K562 (cell line): ENCODE data around the gene KAZN. TPM values are rescaled to one million over a fixed set of nuclear protein-coding genes. Genes with fewer than 3 reads are reported as not detected.

Experiments
- ATAC-seq: fragments of 200-7000 bp; cut with Tn5 transposase; 3 replicates; pipeline ENCODE4 v1.9.1; 2020; ENCODE audit warnings: moderate library complexity
- BruUV-seq: library from RNA; stranded (reverse); fragments of 400-500 nt; replicated peaks from 2 replicates; lab custom pipeline; 2021; lab: Mats Ljungman, UMichigan
- CTCF ChIA-PET: fragments of 300-600 bp; formaldehyde crosslinking; extraction: SDS; loops from one replicate; lab custom pipeline; 2021; ENCODE audit warnings: low intra/inter-chr PET ratio; lab: Yijun Ruan, JAX
- POLR2A ChIA-PET: fragments of 300-600, 350-650 bp; sonication (Branson Sonifier 250); formaldehyde crosslinking; extraction: SDS; loops from one replicate; lab custom pipeline; 2021; ENCODE audit warnings: antibody characterized with exemption, inconsistent platforms; lab: Yijun Ruan, JAX
- DNase-seq, 4 experiments: peaks; one replicate each; pipeline versions ENCODE4 v3.0.0 to v3.0.0-alpha.2; 2011 to 2018; ENCODE audit warnings: low spot score in 3 of 4, mixed read lengths in 3 of 4; ENCODE audit errors: extremely low read depth in 1 of 4
- FAIRE-seq: peaks from 2 replicates; lab custom pipeline; 2011; peaks lifted over from hg19 to GRCh38; lab: Jason Lieb, UNC
- H2AFZ ChIP-seq: 2 replicates; pipeline ENCODE4 v1.6.0; 2011; ENCODE audit warnings: low read depth, low read length, control low read depth, inconsistent platforms
- H3K27ac ChIP-seq: fragments of 200-600 bp; 3 replicates; pipeline ENCODE4 v1.8.0; 2011; ENCODE audit warnings: low read depth, mild to moderate bottlenecking, control low read depth, inconsistent platforms, low read length, moderate library complexity, mixed read lengths; ENCODE audit errors: extremely low read depth
- H3K27me3 ChIP-seq, 2 experiments: fragments of 300-600 bp in 1 of 2; 2 replicates in 1 of 2; 3 replicates in 1 of 2; pipeline versions ENCODE4 v1.6.0 to v1.8.0; 2011; ENCODE audit warnings: inconsistent platforms in 2 of 2, low read length in 2 of 2, mild to moderate bottlenecking in 1 of 2, mixed read lengths in 1 of 2, moderate library complexity in 1 of 2; ENCODE audit not compliant: control insufficient read depth in 2 of 2, insufficient read depth in 2 of 2
- H3K36me3 ChIP-seq: fragments of 300-600 bp; 3 replicates; pipeline ENCODE4 v1.8.0; 2011; ENCODE audit warnings: mild to moderate bottlenecking, low read length, inconsistent platforms; ENCODE audit not compliant: control insufficient read depth, insufficient read depth
- H3K4me1 ChIP-seq, 2 experiments: fragments of 200-600 bp in 1 of 2; replicated peaks in 1 of 2; 2 replicates in 1 of 2; 3 replicates in 1 of 2; pipeline versions ENCODE4 v1.5.1 to v1.8.0; 2011; ENCODE audit warnings: inconsistent platforms in 2 of 2, low read length in 2 of 2, mild to moderate bottlenecking in 1 of 2, mixed read lengths in 1 of 2, moderate library complexity in 1 of 2; ENCODE audit not compliant: control insufficient read depth in 2 of 2, insufficient read depth in 2 of 2
- H3K4me2 ChIP-seq: 2 replicates; pipeline ENCODE4 v1.6.1; 2011; ENCODE audit warnings: low read length, control low read depth, inconsistent platforms, mixed read lengths; ENCODE audit not compliant: insufficient read depth
- H3K4me3 ChIP-seq: fragments of 200-600 bp; sonication (generic), shearing (Covaris generic); 2 replicates; pipeline ENCODE4 v1.5.1; 2016; ENCODE audit warnings: control low read depth, inconsistent platforms
- H3K79me2 ChIP-seq: fragments of 200-600 bp; 3 replicates; pipeline ENCODE4 v1.8.0; 2011; ENCODE audit warnings: low read length, inconsistent platforms; ENCODE audit not compliant: control insufficient read depth, insufficient read depth
- H3K9ac ChIP-seq, 2 experiments: 2 replicates each; pipeline versions ENCODE4 v1.6.0 to v1.6.1; 2011; ENCODE audit warnings: low read depth in 2 of 2, low read length in 2 of 2, control low read depth in 1 of 2, inconsistent platforms in 1 of 2, mild to moderate bottlenecking in 1 of 2, mixed read lengths in 1 of 2; ENCODE audit not compliant: insufficient read depth in 1 of 2
- H3K9me1 ChIP-seq: one replicate; pipeline ENCODE4 v1.6.0; 2011; ENCODE audit warnings: inconsistent platforms, mild to moderate bottlenecking, low read length, moderate library complexity; ENCODE audit not compliant: control insufficient read depth, insufficient read depth
- H3K9me3 ChIP-seq: replicated peaks from 2 replicates; pipeline ENCODE4 v1.5.1; 2011; ENCODE audit warnings: low read depth, low read length, inconsistent platforms; ENCODE audit not compliant: control insufficient read depth, insufficient read depth
- H4K20me1 ChIP-seq: replicated peaks from 2 replicates; pipeline ENCODE4 v1.6.1; 2011; ENCODE audit warnings: low read length, inconsistent platforms, mixed read lengths; ENCODE audit not compliant: control insufficient read depth, insufficient read depth
- BCL6 ChIP-seq: fragments of 250-450 bp; sonication (Bioruptor Pico); IDR thresholded peaks from 2 replicates; pipeline ENCODE4 v1.4.0; 2020
- EGR1 ChIP-seq: fragments of 450-650 bp; conservative IDR thresholded peaks from 2 replicates; pipeline ENCODE4 v1.6.1; 2017; ENCODE audit warnings: mild to moderate bottlenecking
- FOXM1 ChIP-seq, 2 experiments: fragments of 450-650 bp in 1 of 2; sonication (generic) in 1 of 2; formaldehyde crosslinking in 1 of 2; IDR thresholded peaks; 2 replicates each; pipeline versions ENCODE4 v1.6.1 to v1.9.0; 2017 to 2022; ENCODE audit warnings: low read depth in 2 of 2, mild to moderate bottlenecking in 2 of 2, missing genetic modification reagents in 1 of 2, moderate library complexity in 1 of 2
- PRDM10 ChIP-seq: fragments of 450-650 bp; IDR thresholded peaks from 2 replicates; pipeline ENCODE4 v1.6.1; 2018; ENCODE audit not compliant: partially characterized antibody
- PTTG1 ChIP-seq: fragments of 450-650 bp; IDR thresholded peaks from 2 replicates; pipeline ENCODE4 v1.6.1; 2016; ENCODE audit warnings: low read depth, mild to moderate bottlenecking, missing genetic modification characterization, missing compliant biosample characterization
- RBM25 ChIP-seq: fragments of 200-400 bp; formaldehyde crosslinking; IDR thresholded peaks from 2 replicates; pipeline ENCODE4 v1.6.1; 2018; ENCODE audit warnings: low read length, low read depth, moderate library complexity; ENCODE audit not compliant: severe bottlenecking
- SREBF2 ChIP-seq: sonication (generic); formaldehyde crosslinking; IDR thresholded peaks from 2 replicates; pipeline ENCODE4 v1.4.0; 2020; ENCODE audit warnings: mild to moderate bottlenecking, missing genetic modification reagents
- ZFPM2 ChIP-seq: fragments of 250-450 bp; sonication (Bioruptor Pico); IDR thresholded peaks from 2 replicates; pipeline ENCODE4 v1.5.1; 2022; ENCODE audit warnings: mild to moderate bottlenecking
- ZNF644 ChIP-seq: fragments of 200-800 bp; sonication (Bioruptor generic); IDR thresholded peaks from 2 replicates; pipeline ENCODE4 v1.6.1; 2016; ENCODE audit warnings: low read depth, missing genetic modification characterization, missing compliant biosample characterization
- WGBS: fragments of 100-300 bp; shearing (Covaris generic); methylation state at CpG from one replicate; pipeline ENCODE4 v1.1.6; 2016; ENCODE audit warnings: low coverage, mixed read lengths; ENCODE audit not compliant: insufficient coverage; ENCODE audit errors: missing lambda C conversion rate; 5-methylcytosine and 5-hydroxymethylcytosine counted together
- in situ Hi-C: fragments of 300-500 bp; cut with MboI; formaldehyde crosslinking; loops from 4 replicates; pipeline ENCODE4 v1.15.0; 2018; ENCODE audit warnings: inconsistent platforms, mixed read lengths
- intact Hi-C: fragments of 100-400 bp; cut with micrococcal nuclease; formaldehyde crosslinking; loops from 2 replicates; pipeline ENCODE4 v1.14.2; 2022
- polyA plus RNA-seq, 8 experiments: library from polyadenylated mRNA; depleted of rRNA in 4 of 8; stranded (reverse) in 5 of 8; unstranded in 3 of 8; fragments of >200 nt; fragmentation: Nextera tagmentation in 2 of 8; fragmentation: Illumina TruSeq in 1 of 8; extraction: Ambion mirVana in 2 of 8; extraction: Trizol in 1 of 8; gene quantifications; 2 replicates each; pipeline versions ENCODE4 v1.2.1 to v1.2.3, GENCODE V29; 2011 to 2014; ENCODE audit warnings: inconsistent platforms in 1 of 8, missing spikeins in 1 of 8
- total RNA-seq, 7 experiments: library from RNA; depleted of rRNA in 6 of 7; stranded (reverse); fragments of >200 nt in 6 of 7; fragmentation: Illumina TruSeq in 2 of 7; extraction: Trizol in 2 of 7; gene quantifications; 2 replicates each; pipeline versions ENCODE4 v1.2.1 to v1.2.3, GENCODE V29; 2011 to 2021; ENCODE audit warnings: low replicate concordance in 1 of 7
- TF ChIP-seq, protein P1 (sequence below): sonication (generic); formaldehyde crosslinking; IDR thresholded peaks from 2 replicates; pipeline ENCODE4 v1.5.0; 2020; ENCODE audit warnings: missing genetic modification reagents
- TF ChIP-seq, protein P2 (sequence below): fragments of 450-650 bp; formaldehyde crosslinking; IDR thresholded peaks from 2 replicates; pipeline ENCODE4 v1.4.0; 2020; ENCODE audit warnings: mild to moderate bottlenecking, moderate library complexity

Gene KAZN
- total and polyA plus RNA-seq, 9 of the 15 experiments (the other 6 are each of a cell fraction or from before 2014, with no cell fraction given): 2.1 to 21.6 (median 5.4) TPM

GRCh38 chr1:15094719-15095495, 496.4 kb downstream of the KAZN start:
- Histone ChIP-seq H3K27me3 (peaks cover 44 to 82% of the 10 kb centered on the region in 2 experiments), H3K9ac (no peak overlapping the region), H3K4me2 (no peak overlapping the region), H2AFZ (no peak overlapping the region), H3K79me2 (no peaks in the 10 kb centered on the region), H3K9me3 (no peaks in the 10 kb centered on the region), H4K20me1 (peaks cover under 1% of the 10 kb centered on the region), H3K9me1 (no peaks in the 10 kb centered on the region), H3K27ac (no peak overlapping the region), H3K36me3 (no peaks in the 10 kb centered on the region), H3K4me1 (peaks cover 0 to 8% of the 10 kb centered on the region in 2 experiments; a peak in 2 of 5 replicates), H3K4me3 (no peak overlapping the region)
- BruUV-seq: no TSS peak
- TF ChIP-seq PRDM10: no peak
- no peak for TF ChIP-seq EGR1
- no peak for TF ChIP-seq PTTG1 (tag)
- TF ChIP-seq ZFPM2 (CRISPR knock-in tag): no peak
- TF ChIP-seq, protein P1, sequence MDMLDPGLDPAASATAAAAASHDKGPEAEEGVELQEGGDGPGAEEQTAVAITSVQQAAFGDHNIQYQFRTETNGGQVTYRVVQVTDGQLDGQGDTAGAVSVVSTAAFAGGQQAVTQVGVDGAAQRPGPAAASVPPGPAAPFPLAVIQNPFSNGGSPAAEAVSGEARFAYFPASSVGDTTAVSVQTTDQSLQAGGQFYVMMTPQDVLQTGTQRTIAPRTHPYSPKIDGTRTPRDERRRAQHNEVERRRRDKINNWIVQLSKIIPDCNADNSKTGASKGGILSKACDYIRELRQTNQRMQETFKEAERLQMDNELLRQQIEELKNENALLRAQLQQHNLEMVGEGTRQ (CRISPR knock-in tag): no peak
- TF ChIP-seq, protein P2, sequence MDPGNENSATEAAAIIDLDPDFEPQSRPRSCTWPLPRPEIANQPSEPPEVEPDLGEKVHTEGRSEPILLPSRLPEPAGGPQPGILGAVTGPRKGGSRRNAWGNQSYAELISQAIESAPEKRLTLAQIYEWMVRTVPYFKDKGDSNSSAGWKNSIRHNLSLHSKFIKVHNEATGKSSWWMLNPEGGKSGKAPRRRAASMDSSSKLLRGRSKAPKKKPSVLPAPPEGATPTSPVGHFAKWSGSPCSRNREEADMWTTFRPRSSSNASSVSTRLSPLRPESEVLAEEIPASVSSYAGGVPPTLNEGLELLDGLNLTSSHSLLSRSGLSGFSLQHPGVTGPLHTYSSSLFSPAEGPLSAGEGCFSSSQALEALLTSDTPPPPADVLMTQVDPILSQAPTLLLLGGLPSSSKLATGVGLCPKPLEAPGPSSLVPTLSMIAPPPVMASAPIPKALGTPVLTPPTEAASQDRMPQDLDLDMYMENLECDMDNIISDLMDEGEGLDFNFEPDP (CRISPR knock-in tag): no peak
- no peak for TF ChIP-seq BCL6
- no peak for TF ChIP-seq FOXM1 (IDR thresholded peaks at IDR 0.05; ENCODE audit: low read depth)
- TF ChIP-seq FOXM1 (CRISPR knock-in tag; IDR thresholded peaks at IDR 0.05; ENCODE audit: low read depth): no peak
- TF ChIP-seq ZNF644: no peak
- TF ChIP-seq RBM25: no peak
- no peak for TF ChIP-seq SREBF2
- WGBS: 2% methylated on average over 26 of the region's 26 CpGs
- FAIRE-seq (no peak), ATAC-seq (no peak), DNase-seq (no peak)
- in situ Hi-C loops: no loop called here
- ChIA-PET CTCF (interaction anchor here (0.5 kb wide), 1 partner anchor 603 kb away, joined by 3 read pairs; no protein-coding TSS in a partner anchor), POLR2A (interaction anchor here (0.6 to 1.7 kb wide), 2 partner anchors 10 to 294 kb away, joined by 3 to 5 read pairs; no protein-coding TSS in a partner anchor)
- intact Hi-C loops: no loop called here
